OCI-LY7 (cell line): ENCODE results near the gene FUNDC1. TPM values are rescaled to one million over a fixed set of nuclear protein-coding genes. Genes with fewer than 3 reads are reported as not detected.
A peak's percentile ranks its signal among the peaks of the same experiment; 100 is the strongest.

Source experiments
- BruUV-seq: library from RNA; stranded (reverse); fragments of 400-500 nt; replicated peaks from 2 replicates; lab custom pipeline; 2021; lab: Mats Ljungman, UMichigan
- CTCF ChIA-PET: fragments of 300-600 bp; sonication (Branson Sonifier 250); formaldehyde crosslinking; loops from one replicate; lab custom pipeline; 2022; ENCODE audit warnings: antibody characterized with exemption; ENCODE audit not compliant: unreplicated experiment; lab: Charles Lee
- POLR2A ChIA-PET: fragments of 300-600 bp; sonication (Branson Sonifier 250); formaldehyde crosslinking; loops from one replicate; lab custom pipeline; 2022; ENCODE audit warnings: antibody characterized with exemption; lab: Charles Lee
- DNase-seq: peaks from one replicate; pipeline ENCODE4 v3.0.0-alpha.2; 2015; ENCODE audit warnings: low spot score
- H2AFZ ChIP-seq: fragments of 200-600 bp; sonication (generic), shearing (Covaris generic); 2 replicates; pipeline ENCODE4 v1.6.1; 2014; ENCODE audit warnings: mild to moderate bottlenecking, antibody characterized with exemption, low read length, moderate library complexity
- H3K27ac ChIP-seq: fragments of 200-600 bp; sonication (generic); 2 replicates; pipeline ENCODE4 v1.5.1; 2014; ENCODE audit warnings: mixed run types, low read depth, mild to moderate bottlenecking, moderate library complexity, low read length, inconsistent platforms; ENCODE audit not compliant: poor library complexity, severe bottlenecking
- H3K36me3 ChIP-seq: fragments of 200-600 bp; sonication (generic); 2 replicates; pipeline ENCODE4 v1.6.1; 2014; ENCODE audit warnings: mild to moderate bottlenecking, antibody characterized with exemption, low read length, moderate library complexity, mixed read lengths; ENCODE audit not compliant: insufficient read depth
- H3K4me1 ChIP-seq: fragments of 200-600 bp; sonication (generic); 2 replicates; pipeline ENCODE4 v1.5.1; 2014; ENCODE audit warnings: mild to moderate bottlenecking, low read length; ENCODE audit not compliant: insufficient read depth, poor library complexity, severe bottlenecking
- H3K4me2 ChIP-seq: fragments of 200-600 bp; sonication (generic); 2 replicates; pipeline ENCODE4 v1.6.1; 2014; ENCODE audit warnings: mild to moderate bottlenecking, low read length
- H3K4me3 ChIP-seq: fragments of 200-600 bp; sonication (generic); 2 replicates; pipeline ENCODE4 v1.5.1; 2014; ENCODE audit warnings: mild to moderate bottlenecking, low read depth, low read length; ENCODE audit not compliant: poor library complexity, severe bottlenecking
- H3K79me2 ChIP-seq: fragments of 200-600 bp; sonication (generic); 2 replicates; pipeline ENCODE4 v1.6.1; 2016; ENCODE audit warnings: low read depth, mild to moderate bottlenecking, low read length, moderate library complexity, mixed read lengths; ENCODE audit not compliant: insufficient read depth
- H3K9me2 ChIP-seq: fragments of 200-600 bp; sonication (generic); 2 replicates; pipeline ENCODE4 v1.6.1; 2016; ENCODE audit warnings: mild to moderate bottlenecking, low read length, mixed read lengths; ENCODE audit not compliant: insufficient read depth
- H3K9me3 ChIP-seq: fragments of 200-600 bp; sonication (generic); 2 replicates; pipeline ENCODE4 v1.6.1; 2014; ENCODE audit warnings: mild to moderate bottlenecking, mixed run types, low read length, mixed read lengths
- H4K20me1 ChIP-seq: fragments of 200-600 bp; sonication (generic); 2 replicates; pipeline ENCODE4 v1.6.1; 2014; ENCODE audit warnings: mild to moderate bottlenecking, antibody characterized with exemption, low read length, moderate library complexity, mixed read lengths; ENCODE audit not compliant: insufficient read depth
- EZH2phosphoT487 ChIP-seq: fragments of 200-600 bp; sonication (generic); IDR thresholded peaks from 2 replicates; pipeline ENCODE4 v1.6.1; 2018; ENCODE audit warnings: low read depth, borderline replicate concordance, mild to moderate bottlenecking, mixed run types, antibody characterized with exemption, low read length, moderate library complexity, mixed read lengths
- intact Hi-C: fragments of 100-400 bp; cut with micrococcal nuclease; formaldehyde crosslinking; loops from one replicate; pipeline ENCODE4 v1.10.0; 2022; ENCODE audit not compliant: unreplicated experiment
- total RNA-seq, 2 experiments: library from RNA; depleted of rRNA in 1 of 2; stranded (reverse); fragments of >200 nt in 1 of 2; shearing (Covaris generic) in 1 of 2; gene quantifications; 2 replicates each; pipeline ENCODE4 v1.2.3, GENCODE V29; 2014 to 2022
- TF ChIP-seq, protein P1 (sequence below): fragments of 200-600 bp; sonication (generic); conservative IDR thresholded peaks from 2 replicates; pipeline ENCODE4 v1.5.1; 2014; ENCODE audit warnings: mild to moderate bottlenecking, antibody characterized with exemption, low read length, moderate library complexity, mixed read lengths

The FUNDC1 gene
- total RNA-seq, 2 experiments from 2014 or later = 10.2 to 13.5 TPM

DNA sequence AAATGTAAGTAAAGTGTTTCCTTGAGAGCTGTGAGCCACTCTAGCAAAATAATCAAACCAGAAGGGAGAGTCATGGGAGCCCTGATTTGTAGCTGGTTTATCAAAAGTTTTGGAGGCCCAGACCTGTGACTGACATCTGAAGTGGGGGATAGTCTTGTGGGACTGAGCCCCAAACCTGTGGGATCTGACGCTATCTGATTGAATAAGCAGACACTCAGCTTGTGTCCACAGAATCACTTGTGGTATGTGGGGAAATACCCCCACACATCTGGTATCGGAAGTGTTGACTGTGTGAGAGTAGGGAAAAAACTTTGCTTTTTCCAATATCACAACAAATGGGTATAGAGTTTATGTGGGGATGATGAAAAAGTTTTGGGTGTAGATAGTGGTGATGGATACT, 35.4 kb downstream of the FUNDC1 start:
- no TSS peak for BruUV-seq
- TF ChIP-seq, protein P1, sequence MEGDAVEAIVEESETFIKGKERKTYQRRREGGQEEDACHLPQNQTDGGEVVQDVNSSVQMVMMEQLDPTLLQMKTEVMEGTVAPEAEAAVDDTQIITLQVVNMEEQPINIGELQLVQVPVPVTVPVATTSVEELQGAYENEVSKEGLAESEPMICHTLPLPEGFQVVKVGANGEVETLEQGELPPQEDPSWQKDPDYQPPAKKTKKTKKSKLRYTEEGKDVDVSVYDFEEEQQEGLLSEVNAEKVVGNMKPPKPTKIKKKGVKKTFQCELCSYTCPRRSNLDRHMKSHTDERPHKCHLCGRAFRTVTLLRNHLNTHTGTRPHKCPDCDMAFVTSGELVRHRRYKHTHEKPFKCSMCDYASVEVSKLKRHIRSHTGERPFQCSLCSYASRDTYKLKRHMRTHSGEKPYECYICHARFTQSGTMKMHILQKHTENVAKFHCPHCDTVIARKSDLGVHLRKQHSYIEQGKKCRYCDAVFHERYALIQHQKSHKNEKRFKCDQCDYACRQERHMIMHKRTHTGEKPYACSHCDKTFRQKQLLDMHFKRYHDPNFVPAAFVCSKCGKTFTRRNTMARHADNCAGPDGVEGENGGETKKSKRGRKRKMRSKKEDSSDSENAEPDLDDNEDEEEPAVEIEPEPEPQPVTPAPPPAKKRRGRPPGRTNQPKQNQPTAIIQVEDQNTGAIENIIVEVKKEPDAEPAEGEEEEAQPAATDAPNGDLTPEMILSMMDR = no peak
- TF ChIP-seq EZH2phosphoT487 = no peak
- CTCF ChIA-PET = no interaction called here
- no peak overlapping the region for H3K4me2 ChIP-seq
- no peaks in the 10 kb centered on the region for H3K4me1 ChIP-seq
- H3K27ac ChIP-seq = no peak overlapping the region
- H3K9me2 ChIP-seq = no peaks in the 10 kb centered on the region
- intact Hi-C loops = no loop called here
- POLR2A ChIA-PET = no interaction called here
- no peak for DNase-seq
- H4K20me1 ChIP-seq = no peaks in the 10 kb centered on the region
- no peaks in the 10 kb centered on the region for H3K36me3 ChIP-seq
- no peak overlapping the region for H3K4me3 ChIP-seq
- H3K9me3 ChIP-seq = no peaks in the 10 kb centered on the region
- H2AFZ ChIP-seq = no peak overlapping the region
- no peaks in the 10 kb centered on the region for H3K79me2 ChIP-seq

DNA sequence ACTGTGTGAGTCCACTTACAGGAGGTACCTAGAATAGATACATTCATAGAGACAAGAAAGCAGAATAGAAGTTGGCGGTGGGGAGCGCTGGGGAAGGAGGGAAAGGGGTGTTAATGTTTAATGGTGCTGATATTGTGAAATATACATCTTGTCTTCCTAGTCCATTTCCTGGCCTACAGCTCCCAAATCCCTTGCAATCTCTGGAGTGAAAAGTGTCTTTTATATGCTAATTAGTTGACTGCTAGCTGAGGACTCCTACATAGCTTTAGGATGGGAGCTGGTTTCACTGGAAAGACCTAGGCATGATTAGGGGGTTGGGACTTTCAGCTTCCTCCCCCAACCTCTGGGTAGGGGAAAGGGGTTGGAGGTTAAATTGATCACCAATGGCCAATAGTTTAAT, 36.0 kb downstream of the FUNDC1 start:
- Histone ChIP-seq H3K79me2 (no peaks in the 10 kb centered on the region), H3K4me1 (no peaks in the 10 kb centered on the region), H3K9me3 (no peaks in the 10 kb centered on the region), H2AFZ (no peak overlapping the region), H3K4me3 (no peak overlapping the region), H3K9me2 (no peaks in the 10 kb centered on the region), H3K36me3 (no peaks in the 10 kb centered on the region), H4K20me1 (no peaks in the 10 kb centered on the region), H3K27ac (no peak overlapping the region), H3K4me2 (no peak overlapping the region)
- no peak for DNase-seq
- BruUV-seq = no TSS peak
- POLR2A ChIA-PET = no interaction called here
- no peak for TF ChIP-seq EZH2phosphoT487
- TF ChIP-seq, protein P1 = no peak
- intact Hi-C loops = no loop called here
- CTCF ChIA-PET = no interaction called here

- DNase-seq = peak; percentile 0
- Histone ChIP-seq H4K20me1 (no peaks in the 10 kb centered on the region), H3K4me3 (no peak overlapping the region), H2AFZ (no peak overlapping the region), H3K4me2 (no peak overlapping the region), H3K27ac (no peak overlapping the region), H3K79me2 (no peaks in the 10 kb centered on the region), H3K36me3 (no peaks in the 10 kb centered on the region), H3K9me2 (no peaks in the 10 kb centered on the region), H3K9me3 (no peaks in the 10 kb centered on the region), H3K4me1 (no peaks in the 10 kb centered on the region)
- TF ChIP-seq, protein P1 = no peak
- TF ChIP-seq EZH2phosphoT487 = no peak
- ChIA-PET CTCF (no interaction called here), POLR2A (no interaction called here)
- BruUV-seq = no TSS peak
- intact Hi-C loops = no loop called here
Measured at GRCh38 chrX:44503560-44503959, 39.1 kb downstream of the FUNDC1 start.
